IMR-90 (cell line): ENCODE results near the gene CDKN2B-AS1. TPM values are rescaled to one million over a fixed set of nuclear protein-coding genes. Genes with fewer than 3 reads are reported as not detected.

Source experiments
- ATAC-seq: fragments of 200-7000 bp; cut with Tn5 transposase; 2 replicates; pipeline ENCODE4 v1.9.1; 2020; ENCODE audit warnings: low read depth, mild to moderate bottlenecking, moderate library complexity
- BruUV-seq: library from RNA; stranded (reverse); fragments of 400-500 nt; replicated peaks from 2 replicates; lab custom pipeline; 2021; lab: Mats Ljungman, UMichigan
- CTCF ChIA-PET: fragments of 300-600 bp; formaldehyde crosslinking; extraction: SDS; loops from one replicate; lab custom pipeline; 2021; ENCODE audit warnings: antibody characterized with exemption; lab: Yijun Ruan, JAX
- POLR2A ChIA-PET: fragments of 300-600 bp; sonication (Branson Sonifier 250); formaldehyde crosslinking; loops from one replicate; lab custom pipeline; 2022; ENCODE audit warnings: antibody characterized with exemption; ENCODE audit not compliant: unreplicated experiment; lab: Charles Lee
- DNase-seq: peaks from one replicate; pipeline ENCODE4 v3.0.0; 2013
- H2AFZ ChIP-seq: replicated peaks from 2 replicates; pipeline ENCODE3; 2013; ENCODE audit warnings: low read length, mild to moderate bottlenecking; ENCODE audit not compliant: poor library complexity
- H2AK5ac ChIP-seq: 2 replicates; pipeline ENCODE4 v1.6.1; 2013; ENCODE audit warnings: low read depth, low read length, inconsistent platforms
- H2AK9ac ChIP-seq: replicated peaks from 2 replicates; pipeline ENCODE3; 2013; ENCODE audit warnings: mild to moderate bottlenecking, low read depth, low read length, moderate library complexity; ENCODE audit not compliant: poor library complexity
- H2BK120ac ChIP-seq: 2 replicates; pipeline ENCODE4 v1.6.1; 2013; ENCODE audit warnings: low read depth, low read length, inconsistent platforms
- H2BK15ac ChIP-seq: 3 replicates; pipeline ENCODE4 v1.6.1; 2013; ENCODE audit warnings: low read depth, low read length, inconsistent platforms
- H2BK20ac ChIP-seq: 2 replicates; pipeline ENCODE4 v1.6.1; 2013; ENCODE audit warnings: low read depth, mild to moderate bottlenecking, inconsistent platforms, low read length, moderate library complexity
- H2BK5ac ChIP-seq: 2 replicates; pipeline ENCODE4 v1.6.1; 2013; ENCODE audit warnings: mild to moderate bottlenecking, low read depth, low read length, inconsistent platforms; ENCODE audit not compliant: poor library complexity, severe bottlenecking
- H3K14ac ChIP-seq: replicated peaks from 2 replicates; pipeline ENCODE4 v1.6.1; 2013; ENCODE audit warnings: low read depth, low read length, inconsistent platforms
- H3K18ac ChIP-seq: 2 replicates; pipeline ENCODE4 v1.6.1; 2013; ENCODE audit warnings: low read depth, low read length, control low read depth
- H3K23ac ChIP-seq: 2 replicates; pipeline ENCODE4 v1.6.1; 2013; ENCODE audit warnings: low read depth, low read length, inconsistent platforms
- H3K27ac ChIP-seq: 2 replicates; pipeline ENCODE4 v1.5.1; 2013; ENCODE audit warnings: mild to moderate bottlenecking, control low read depth, low read length; ENCODE audit not compliant: insufficient read depth
- H3K27me3 ChIP-seq: 2 replicates; pipeline ENCODE4 v1.6.1; 2013; ENCODE audit warnings: low read length; ENCODE audit not compliant: control insufficient read depth, insufficient read depth
- H3K36me3 ChIP-seq: 2 replicates; pipeline ENCODE4 v1.6.1; 2013; ENCODE audit warnings: low read length, mixed read lengths; ENCODE audit not compliant: control insufficient read depth, insufficient read depth
- H3K4ac ChIP-seq: 2 replicates; pipeline ENCODE4 v1.6.1; 2013; ENCODE audit warnings: low read depth, low read length, inconsistent platforms
- H3K4me1 ChIP-seq: 2 replicates; pipeline ENCODE4 v1.6.1; 2013; ENCODE audit warnings: low read length, mixed read lengths; ENCODE audit not compliant: control insufficient read depth, insufficient read depth
- H3K4me2 ChIP-seq: 2 replicates; pipeline ENCODE4 v1.6.1; 2013; ENCODE audit warnings: low read depth, mild to moderate bottlenecking, control low read depth, low read length, moderate library complexity
- H3K4me3 ChIP-seq: 2 replicates; pipeline ENCODE4 v1.5.1; 2013; ENCODE audit warnings: low read depth, mild to moderate bottlenecking, control low read depth, low read length, moderate library complexity; ENCODE audit not compliant: insufficient read depth
- H3K56ac ChIP-seq: 2 replicates; pipeline ENCODE4 v1.6.1; 2013; ENCODE audit warnings: low read length, inconsistent platforms; ENCODE audit not compliant: insufficient read depth; ENCODE audit errors: extremely low read depth
- H3K79me1 ChIP-seq, 2 experiments: 2 replicates each; pipeline ENCODE4 v1.6.1; 2013; ENCODE audit warnings: low read length in 2 of 2, inconsistent platforms in 1 of 2, low read depth in 1 of 2
- H3K9ac ChIP-seq: 2 replicates; pipeline ENCODE4 v1.6.1; 2013; ENCODE audit warnings: low read depth, low read length, control low read depth
- H3K9me1 ChIP-seq: 2 replicates; pipeline ENCODE4 v1.6.1; 2013; ENCODE audit warnings: low read length, inconsistent platforms; ENCODE audit not compliant: insufficient read depth
- H3K9me3 ChIP-seq: 2 replicates; pipeline ENCODE4 v1.6.1; 2013; ENCODE audit warnings: low read length; ENCODE audit not compliant: control insufficient read depth, insufficient read depth
- H4K20me1 ChIP-seq: 2 replicates; pipeline ENCODE4 v1.6.1; 2013; ENCODE audit warnings: low read length, inconsistent platforms; ENCODE audit not compliant: insufficient read depth
- H4K5ac ChIP-seq: 2 replicates; pipeline ENCODE4 v1.6.1; 2013; ENCODE audit warnings: mild to moderate bottlenecking, low read depth, low read length, control low read depth
- H4K8ac ChIP-seq, 2 experiments: 2 replicates each; pipeline ENCODE4 v1.6.1; 2013; ENCODE audit warnings: low read depth in 2 of 2, low read length in 2 of 2, control low read depth in 1 of 2, inconsistent platforms in 1 of 2
- H4K91ac ChIP-seq: 2 replicates; pipeline ENCODE4 v1.6.1; 2013; ENCODE audit warnings: low read depth, low read length, inconsistent platforms; ENCODE audit not compliant: insufficient read depth
- BHLHE40 ChIP-seq: fragments of 150-350 bp; IDR thresholded peaks from 2 replicates; pipeline ENCODE4 v1.6.1; 2016; ENCODE audit warnings: mild to moderate bottlenecking, low read depth, low read length
- CEBPB ChIP-seq: IDR thresholded peaks from 2 replicates; pipeline ENCODE4 v1.6.1; 2012; ENCODE audit warnings: low read depth, low read length, improper control_type of control experiment
- CHD1 ChIP-seq: IDR thresholded peaks from 2 replicates; pipeline ENCODE4 v1.6.1; 2012; ENCODE audit warnings: low read depth, low read length, improper control_type of control experiment
- ELK1 ChIP-seq: fragments of 150-350 bp; IDR thresholded peaks from 2 replicates; pipeline ENCODE4 v1.6.1; 2016; ENCODE audit warnings: low read depth, mild to moderate bottlenecking, low read length, moderate library complexity, borderline replicate concordance
- MAZ ChIP-seq: IDR thresholded peaks from 2 replicates; pipeline ENCODE4 v1.6.1; 2012; ENCODE audit warnings: low read depth, mild to moderate bottlenecking, low read length, improper control_type of control experiment, moderate library complexity, borderline replicate concordance
- RAD21 ChIP-seq: IDR thresholded peaks from 2 replicates; pipeline ENCODE4 v1.6.1; 2012; ENCODE audit warnings: low read length, improper control_type of control experiment
- WGBS, 2 experiments: methylation state at CpG; one replicate each; pipeline versions ENCODE4 v1.1.5 to v1.1.7; 2013; ENCODE audit warnings: missing lambda C conversion rate in 2 of 2; ENCODE audit not compliant: insufficient read length in 1 of 2; ENCODE audit errors: extremely low coverage in 2 of 2; 5-methylcytosine and 5-hydroxymethylcytosine counted together
- dilution Hi-C: fragments of 300-500 bp; cut with HindIII; formaldehyde crosslinking; loops from one replicate; pipeline ENCODE4 v1.14.3; 2018; ENCODE audit warnings: low sequenced_read_pairs; ENCODE audit not compliant: unreplicated experiment
- in situ Hi-C: fragments of 300-500 bp; cut with MboI; formaldehyde crosslinking; loops from 3 replicates; pipeline ENCODE4 v1.14.3; 2019; ENCODE audit warnings: low sequenced_read_pairs, inconsistent platforms, mixed read lengths
- intact Hi-C: fragments of 100-400 bp; cut with micrococcal nuclease; formaldehyde crosslinking; loops from 2 replicates; pipeline ENCODE4 v1.10.0; 2022
- polyA plus RNA-seq, 3 experiments: library from polyadenylated mRNA; depleted of rRNA; stranded (reverse); fragments of >200 nt; gene quantifications; 2 replicates each; pipeline ENCODE4 v1.2.3, GENCODE V29; 2012; ENCODE audit warnings: low replicate concordance in 1 of 3
- total RNA-seq: library from RNA; depleted of rRNA; stranded (reverse); fragments of >200 nt; gene quantifications from 2 replicates; pipeline ENCODE4 v1.2.3, GENCODE V29; 2012

The CDKN2B-AS1 gene
- total and polyA plus RNA-seq, 2 of the 4 experiments (the other 2 are of a cell fraction), result 1.0 to 1.1 TPM

- ChIA-PET CTCF (no interaction called here), POLR2A (no interaction called here)
- H3K36me3 ChIP-seq, result no peaks in the 10 kb centered on the region
- H3K18ac ChIP-seq, result no peak overlapping the region
- no peak overlapping the region for H2BK20ac ChIP-seq
- H3K4me3 ChIP-seq, result no peak overlapping the region
- no peak overlapping the region for H3K23ac ChIP-seq
- no peak overlapping the region for H3K27ac ChIP-seq
- no peak overlapping the region for H3K14ac ChIP-seq
- ATAC-seq (no peak), DNase-seq (no peak)
- no peaks in the 10 kb centered on the region for H3K9me1 ChIP-seq
- H3K4ac ChIP-seq, result no peak overlapping the region
- H2BK5ac ChIP-seq, result no peak overlapping the region
- 46% methylated on average over 2 of the region's 5 CpGs; no CpG with 5 or more reads in 1 of the 2 experiments for WGBS, 2 experiments
- no peaks in the 10 kb centered on the region for H4K20me1 ChIP-seq
- H2AK5ac ChIP-seq, result no peak overlapping the region
- intact Hi-C loops (loop anchor here (10.0 kb wide), 1 partner anchor 442 kb away; no protein-coding TSS in a partner anchor), in situ Hi-C loops (loop anchor here (10.0 to 25.0 kb wide), 2 partner anchors 238 to 410 kb away; no protein-coding TSS in a partner anchor), dilution Hi-C loops (no loop called here)
- H2AK9ac ChIP-seq, result no peak overlapping the region
- H2BK120ac ChIP-seq, result no peak overlapping the region
- BruUV-seq, result no TSS peak
- peaks cover 20 to 26% of the 10 kb centered on the region in 2 experiments for H3K79me1 ChIP-seq
- no peaks in the 10 kb centered on the region for H3K27me3 ChIP-seq
- H2AFZ ChIP-seq, result no peak overlapping the region
- no peak overlapping the region for H2BK15ac ChIP-seq
- H4K5ac ChIP-seq, result no peak overlapping the region
- H3K4me1 ChIP-seq, result peaks cover 6% of the 10 kb centered on the region
- no peak overlapping the region for H3K4me2 ChIP-seq
- H3K9ac ChIP-seq, result no peak overlapping the region
- no peak overlapping the region for H4K91ac ChIP-seq
- no peak for TF ChIP-seq BHLHE40
- TF ChIP-seq CEBPB, result no peak
- TF ChIP-seq CHD1, result no peak
- TF ChIP-seq RAD21, result no peak
- TF ChIP-seq ELK1, result no peak
- TF ChIP-seq MAZ, result no peak
- no peak overlapping the region for H4K8ac ChIP-seq
- H3K56ac ChIP-seq, result no peak overlapping the region
- H3K9me3 ChIP-seq, result no peaks in the 10 kb centered on the region
These were observed 2.3 kb downstream of the CDKN2B-AS1 start for GRCh38 chr9:21996858-21997257.
